ENCODE measurements around the gene SNTB2.
A peak's percentile ranks its signal among the peaks of the same experiment; 100 is the strongest.

The SNTB2 gene

DNA sequence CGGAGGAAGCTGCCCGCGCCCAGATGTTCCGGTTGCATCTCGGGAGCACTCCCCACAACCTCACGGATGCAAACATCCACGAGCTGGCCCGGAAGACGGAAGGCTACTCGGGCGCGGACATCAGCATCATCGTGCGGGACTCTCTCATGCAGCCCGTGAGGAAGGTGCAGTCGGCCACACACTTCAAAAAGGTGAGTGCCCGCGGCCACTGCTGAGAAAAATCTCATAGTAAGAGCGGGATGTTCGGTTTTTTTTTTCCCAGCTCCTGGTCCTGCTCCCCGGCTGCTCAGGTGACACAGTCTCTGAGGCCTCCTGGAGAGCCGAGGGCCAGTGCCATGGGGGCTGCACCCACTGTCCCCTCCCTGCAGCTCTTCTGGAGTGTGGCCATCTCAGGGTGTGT lies 134.1 kb downstream of the SNTB2 start:
- DNase-seq, result no peak

DNA sequence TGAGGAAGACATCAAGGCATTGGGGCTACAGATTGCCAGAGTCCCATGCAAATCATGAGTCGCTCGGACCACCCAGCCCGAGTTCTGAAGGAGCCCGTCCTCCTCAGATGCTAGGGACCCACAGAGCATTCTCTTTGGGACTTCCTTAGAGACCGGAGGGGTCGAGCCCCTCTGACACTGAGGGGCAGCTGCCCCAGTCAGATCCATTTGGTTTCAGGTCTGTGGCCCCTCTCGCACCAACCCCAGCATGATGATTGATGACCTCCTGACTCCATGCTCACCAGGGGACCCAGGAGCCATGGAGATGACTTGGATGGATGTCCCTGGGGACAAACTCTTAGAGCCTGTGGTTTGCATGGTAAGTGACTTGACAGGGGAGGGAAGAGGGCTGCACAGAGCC lies 135.4 kb downstream of the SNTB2 start:
- no peak for DNase-seq

DNA sequence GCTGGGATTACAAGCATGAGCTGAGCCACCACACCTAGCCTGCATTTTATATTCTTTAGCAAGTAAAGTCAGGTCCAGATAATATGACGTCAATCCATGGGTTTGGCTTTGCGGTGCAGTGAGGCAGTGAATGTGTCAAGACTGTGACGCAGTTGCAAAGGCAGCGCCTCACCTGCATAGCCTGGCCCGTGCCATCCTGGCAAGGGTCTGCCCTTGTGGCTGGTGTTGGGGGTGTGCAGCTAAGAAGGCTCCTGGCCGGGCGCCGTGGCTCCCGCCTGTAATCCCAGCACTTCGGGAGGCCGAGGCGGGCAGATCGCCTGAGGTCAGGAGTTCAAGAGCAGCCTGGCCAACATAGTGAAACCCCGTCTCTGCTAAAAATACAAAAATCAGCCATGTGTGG lies 136.5 kb downstream of the SNTB2 start:
- DNase-seq, result no peak

DNA sequence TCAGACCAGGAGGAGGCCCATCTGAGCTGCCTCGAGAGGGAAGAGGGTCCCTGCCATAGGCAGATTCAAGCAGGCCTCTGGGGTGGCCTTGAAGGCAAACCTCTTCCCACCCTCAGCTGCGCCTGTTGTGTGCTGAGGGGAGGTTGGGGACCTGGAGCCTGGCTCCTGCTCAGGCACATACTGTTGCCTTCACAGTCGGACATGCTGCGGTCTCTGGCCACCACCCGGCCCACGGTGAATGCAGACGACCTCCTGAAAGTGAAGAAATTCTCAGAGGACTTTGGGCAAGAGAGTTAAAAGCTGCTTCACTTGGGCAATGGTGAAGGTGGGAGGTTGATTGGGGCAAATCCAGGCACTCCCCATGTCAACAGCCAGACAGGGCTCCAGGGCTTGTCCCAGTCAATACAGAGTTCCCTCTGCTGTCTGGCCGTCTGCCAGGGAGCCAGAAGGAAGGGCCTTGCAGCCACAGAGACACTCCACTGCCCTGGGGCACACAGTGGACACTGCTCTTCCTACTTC lies 137.1 kb downstream of the SNTB2 start:
- no peak for DNase-seq

DNA sequence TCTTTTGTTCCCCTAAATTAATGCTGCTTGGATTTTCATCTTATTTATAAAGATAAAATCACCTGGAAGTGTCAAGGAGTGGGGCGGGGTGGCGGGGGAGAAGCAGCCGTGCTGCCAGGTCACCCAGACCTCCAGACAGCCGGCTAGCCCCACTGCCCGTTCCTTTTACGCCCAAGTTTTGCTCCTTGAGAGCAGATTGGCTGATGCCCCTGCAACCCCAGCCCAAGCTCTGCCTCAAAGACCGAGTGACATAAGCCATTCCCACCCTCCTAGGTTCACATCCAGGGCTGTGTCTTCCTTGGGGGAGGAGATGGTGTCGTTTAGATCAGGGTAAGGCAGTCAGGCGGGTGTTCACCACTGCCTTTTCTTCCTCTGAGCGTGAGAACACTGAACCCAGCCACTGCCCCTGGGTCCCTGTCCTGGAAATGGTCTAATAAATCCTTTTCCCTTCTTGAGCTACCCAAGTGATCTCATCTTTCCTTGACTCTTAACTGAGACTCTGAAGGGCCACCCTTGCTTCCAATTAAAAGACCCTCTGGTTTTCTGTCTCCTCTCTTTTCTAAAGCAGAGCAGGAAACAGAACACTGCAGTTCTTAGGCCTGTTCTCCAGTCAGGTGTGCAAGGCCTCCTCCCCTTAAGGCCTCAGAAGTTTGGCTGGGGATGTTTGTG lies 137.8 kb downstream of the SNTB2 start:
- no peak for DNase-seq

DNA sequence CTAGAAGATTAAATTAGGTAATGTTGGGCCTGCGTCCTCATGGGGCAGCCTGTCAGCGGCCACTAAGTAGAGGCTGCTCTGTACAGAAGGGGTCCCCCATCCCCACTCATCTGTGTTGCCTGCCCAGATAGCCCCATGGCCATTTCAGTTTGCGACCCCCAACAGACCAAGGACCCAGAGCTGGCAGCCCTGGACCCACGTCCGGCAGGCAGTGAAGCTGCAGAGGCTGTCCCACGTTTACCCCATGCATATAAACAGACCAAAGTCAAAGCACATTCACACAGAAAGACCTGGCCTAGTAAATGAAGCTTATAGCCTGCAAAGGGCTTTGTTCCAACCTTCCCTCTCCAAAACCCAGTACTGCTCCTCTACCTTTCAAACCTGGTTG lies 138.8 kb downstream of the SNTB2 start:
- no peak for DNase-seq

DNA sequence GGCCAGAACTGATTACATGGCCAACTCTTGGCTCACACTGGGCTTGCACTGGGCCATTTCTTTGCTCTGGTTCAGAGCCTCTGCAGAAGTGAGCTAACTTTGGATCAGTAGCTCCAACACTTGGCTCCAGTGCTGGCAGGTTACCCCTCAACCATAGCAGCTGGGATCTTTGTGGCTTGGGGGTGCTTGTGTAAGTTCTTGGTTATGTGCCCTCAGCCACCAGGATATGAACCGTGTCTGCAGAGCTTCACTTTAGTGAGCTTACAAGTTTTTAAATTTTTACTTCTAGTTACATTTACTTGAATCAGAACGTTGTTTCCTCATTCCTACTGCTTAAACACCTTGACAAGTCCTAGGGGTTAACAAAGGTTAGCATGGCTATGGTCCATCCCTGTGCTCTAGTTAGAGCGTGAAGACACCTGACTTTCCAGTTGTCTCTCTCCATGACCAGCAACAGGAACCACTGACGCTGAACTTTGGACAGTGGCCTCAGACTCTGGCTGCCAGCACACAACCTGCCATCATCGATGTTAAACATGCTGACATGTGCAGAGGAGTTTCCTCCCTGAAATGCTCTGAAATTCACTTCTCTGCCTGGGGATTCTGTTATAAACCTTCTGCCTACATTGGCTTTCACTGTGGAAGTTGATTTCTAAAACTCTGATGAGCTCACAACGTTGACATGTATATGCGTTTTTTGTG lies 139.4 kb downstream of the SNTB2 start:
- no peak for DNase-seq

DNA sequence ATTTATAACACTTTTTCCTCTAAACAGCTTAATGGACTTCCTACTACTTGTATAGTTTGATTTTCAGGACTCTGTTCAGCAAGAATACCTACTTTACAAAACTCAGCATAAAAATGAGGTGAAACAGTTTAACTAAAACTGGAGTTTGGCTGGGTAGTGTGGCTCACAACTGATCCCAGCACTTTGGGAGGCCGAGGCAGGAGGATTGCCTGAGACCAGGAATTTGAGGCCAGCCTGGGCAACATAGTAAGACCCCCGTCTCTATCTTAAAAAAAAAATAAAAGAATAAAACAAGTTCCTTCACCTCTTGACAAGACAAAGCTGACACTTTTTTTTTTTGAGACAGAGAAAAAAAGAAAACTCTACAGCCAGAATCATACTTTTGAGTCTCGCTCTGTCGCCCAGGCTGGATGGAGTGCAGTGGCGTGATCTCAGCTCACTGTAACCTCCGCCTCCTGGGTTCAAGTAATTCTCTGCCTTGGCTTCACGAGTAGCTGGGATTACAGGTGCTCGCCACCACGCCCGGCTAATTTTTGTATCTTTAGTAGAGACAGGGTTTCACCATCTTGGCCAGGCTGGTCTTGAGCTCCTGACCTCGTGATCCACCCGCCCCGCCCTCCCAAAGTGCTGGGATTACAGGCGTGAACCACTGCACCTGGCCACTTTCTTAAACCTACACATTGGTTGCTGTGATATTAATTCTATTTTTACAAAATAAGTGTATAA lies 140.8 kb downstream of the SNTB2 start:
- DNase-seq, result no peak

DNA sequence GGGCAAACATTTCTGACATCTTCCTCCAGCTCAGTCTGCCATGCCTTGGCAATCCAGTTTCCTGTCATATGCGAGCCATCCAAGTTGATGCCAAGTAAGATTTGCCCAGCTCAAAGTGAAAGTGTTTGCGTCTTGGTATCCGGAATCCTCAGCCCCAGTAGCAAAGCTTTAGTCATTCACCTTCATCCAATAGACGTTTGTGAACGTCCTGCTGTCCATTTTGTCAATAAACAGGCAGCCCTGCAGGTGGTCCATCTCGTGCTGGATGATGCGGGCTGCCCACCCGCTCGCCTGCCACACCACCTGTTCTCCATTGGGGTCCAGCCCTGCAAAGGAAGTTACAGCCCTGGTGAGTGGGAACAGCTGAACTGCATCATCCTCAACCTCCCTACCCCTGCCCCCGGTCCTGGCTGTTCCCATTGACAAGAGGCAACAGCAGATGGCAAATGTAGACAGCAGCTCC lies 141.9 kb downstream of the SNTB2 start:
- no peak for DNase-seq

DNA sequence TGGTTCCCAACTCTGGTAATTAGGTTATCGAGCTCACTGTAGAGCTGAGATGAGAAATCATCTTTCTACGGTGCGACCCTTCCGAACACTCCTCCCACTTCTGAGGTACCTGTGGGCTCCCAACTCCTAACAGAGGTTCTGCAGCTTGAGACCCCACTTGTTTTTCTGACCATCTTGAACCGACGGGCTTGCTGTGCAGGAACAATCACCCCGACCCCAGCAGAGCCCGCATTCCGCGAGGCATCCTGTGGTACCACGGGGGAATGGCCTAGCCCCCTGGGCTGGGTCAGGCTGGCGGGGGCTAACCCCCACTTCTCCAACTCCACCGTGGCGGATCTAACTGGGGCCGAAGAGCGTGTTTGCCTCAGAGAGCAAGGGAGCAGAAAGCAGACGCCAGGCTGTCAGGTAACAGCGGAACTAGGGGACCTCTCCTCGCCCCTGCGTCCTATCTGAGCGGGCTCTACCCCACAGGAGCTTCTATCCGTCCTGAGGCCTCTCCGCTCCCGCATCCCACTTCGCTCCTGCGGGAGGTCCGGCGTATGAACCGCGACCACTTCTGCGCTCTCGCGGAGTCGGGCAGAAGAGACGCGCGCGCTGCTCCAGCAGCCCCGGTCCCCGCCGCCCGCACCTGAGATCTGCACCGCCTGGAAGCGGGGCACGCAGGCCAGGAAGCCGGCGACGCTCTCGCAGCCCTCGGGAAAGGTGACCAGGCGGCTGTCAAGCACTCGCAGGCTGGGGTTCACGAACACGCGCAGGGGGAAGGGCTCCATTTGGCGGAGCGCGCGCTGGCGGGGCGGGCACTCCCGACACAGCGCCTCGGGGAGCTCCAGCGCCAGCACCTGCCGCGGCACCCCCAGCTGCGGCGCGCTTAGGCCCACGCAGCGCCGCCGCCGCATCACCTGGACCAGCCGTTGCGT lies 142.7 kb downstream of the SNTB2 start:
- peak; percentile 54 for DNase-seq

DNA sequence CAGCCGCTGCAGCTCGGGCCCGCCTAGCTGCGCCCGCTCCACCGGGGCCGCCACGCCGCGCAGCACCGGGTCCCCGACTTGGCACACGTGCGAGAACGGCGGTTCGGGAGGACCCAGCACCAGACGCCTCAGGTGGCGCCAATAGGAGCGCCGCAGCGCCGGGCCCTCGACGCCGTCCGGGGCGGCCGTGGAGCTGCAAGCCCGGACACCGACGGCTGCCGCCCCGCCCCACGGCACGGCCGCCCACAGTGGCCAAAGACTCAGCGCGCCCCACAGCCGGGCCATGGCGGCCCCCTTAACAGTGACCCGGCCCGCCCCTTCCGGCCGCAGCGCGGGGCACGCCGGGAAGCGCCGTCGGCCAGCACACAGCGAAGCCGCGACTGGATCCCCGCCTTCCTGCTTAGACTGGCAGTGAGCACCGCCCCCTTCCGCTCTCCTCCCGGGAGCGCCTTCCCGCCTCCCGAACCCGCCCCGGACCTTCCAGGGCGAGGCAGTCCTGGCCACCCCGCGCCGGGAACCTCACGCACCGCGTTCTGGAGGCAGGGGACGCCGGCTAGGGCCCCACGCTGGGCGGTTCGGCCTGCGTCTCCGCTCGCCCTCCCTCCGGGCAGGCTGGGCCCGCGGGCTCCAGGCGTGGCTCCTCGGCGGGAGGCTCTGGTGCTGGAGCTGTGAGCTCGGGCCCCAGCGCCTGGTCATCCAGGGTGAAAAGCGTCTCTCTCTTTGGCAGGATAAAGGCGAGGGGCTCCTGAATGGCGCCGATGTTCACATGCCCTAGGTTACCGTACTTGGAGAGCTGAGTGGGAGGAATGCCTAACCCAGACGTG lies 143.5 kb downstream of the SNTB2 start, which contains the start of gene PDF:
PDF (minus strand) TSS at position 303 of the 824 bp plus-strand sequence; CDS start at position 285, 18 bp downstream.
- DNase-seq, result peak; percentile 69

DNA sequence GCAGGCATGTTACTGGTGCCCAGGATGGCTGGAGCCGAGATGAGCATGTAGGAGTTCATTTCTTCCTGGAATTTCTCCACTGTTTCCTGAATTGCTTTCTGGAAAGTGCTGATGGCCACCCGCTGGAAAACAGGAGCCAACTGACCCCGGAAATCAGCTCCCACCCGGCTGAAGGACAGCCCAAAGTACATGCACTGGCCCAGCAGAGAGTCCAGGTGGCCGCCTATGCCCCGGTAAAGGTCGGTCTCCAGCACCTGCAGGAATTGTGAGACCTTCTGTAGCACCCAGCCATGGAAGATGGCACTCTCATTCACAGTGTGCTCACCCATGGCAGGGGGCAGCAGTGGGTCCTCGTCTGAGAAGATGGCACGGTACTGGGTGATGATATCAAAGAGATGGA lies 147.7 kb downstream of the SNTB2 start:
- no peak for DNase-seq

DNA sequence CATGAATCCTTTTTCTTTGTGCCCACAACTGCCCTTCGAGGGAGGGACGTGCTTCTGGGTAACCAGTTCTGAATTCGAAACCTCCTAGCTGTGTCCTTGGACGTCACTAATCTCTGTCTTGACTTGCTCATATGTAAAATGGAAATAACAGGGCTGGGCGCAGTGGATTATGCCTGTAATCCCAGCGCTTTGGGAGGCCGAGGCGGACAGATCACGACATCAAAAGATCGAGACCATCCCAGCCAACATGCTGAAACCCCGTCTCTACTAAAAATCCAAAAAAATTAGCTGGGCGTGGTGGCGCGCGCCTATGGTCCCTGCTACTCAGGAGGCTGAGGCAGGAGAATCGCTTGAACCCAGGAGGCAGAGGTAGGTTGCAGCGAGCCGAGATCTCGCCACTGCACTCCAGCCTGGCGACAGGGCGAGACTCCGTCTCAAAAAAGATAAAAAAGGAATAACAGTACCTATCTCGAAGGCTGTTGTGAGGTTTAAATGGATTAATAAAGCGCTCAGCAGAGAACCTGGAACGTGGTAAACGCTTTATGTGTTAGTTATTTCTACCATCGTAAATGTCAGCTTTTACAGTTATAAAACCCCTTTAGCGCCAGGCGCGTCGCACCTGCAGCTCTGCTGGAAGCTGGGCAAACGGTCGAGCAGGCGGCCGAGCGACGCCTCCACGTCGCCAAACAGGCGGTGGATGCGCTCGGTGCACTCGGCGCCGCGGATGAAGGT lies 151.8 kb downstream of the SNTB2 start:
- no peak for DNase-seq

DNA sequence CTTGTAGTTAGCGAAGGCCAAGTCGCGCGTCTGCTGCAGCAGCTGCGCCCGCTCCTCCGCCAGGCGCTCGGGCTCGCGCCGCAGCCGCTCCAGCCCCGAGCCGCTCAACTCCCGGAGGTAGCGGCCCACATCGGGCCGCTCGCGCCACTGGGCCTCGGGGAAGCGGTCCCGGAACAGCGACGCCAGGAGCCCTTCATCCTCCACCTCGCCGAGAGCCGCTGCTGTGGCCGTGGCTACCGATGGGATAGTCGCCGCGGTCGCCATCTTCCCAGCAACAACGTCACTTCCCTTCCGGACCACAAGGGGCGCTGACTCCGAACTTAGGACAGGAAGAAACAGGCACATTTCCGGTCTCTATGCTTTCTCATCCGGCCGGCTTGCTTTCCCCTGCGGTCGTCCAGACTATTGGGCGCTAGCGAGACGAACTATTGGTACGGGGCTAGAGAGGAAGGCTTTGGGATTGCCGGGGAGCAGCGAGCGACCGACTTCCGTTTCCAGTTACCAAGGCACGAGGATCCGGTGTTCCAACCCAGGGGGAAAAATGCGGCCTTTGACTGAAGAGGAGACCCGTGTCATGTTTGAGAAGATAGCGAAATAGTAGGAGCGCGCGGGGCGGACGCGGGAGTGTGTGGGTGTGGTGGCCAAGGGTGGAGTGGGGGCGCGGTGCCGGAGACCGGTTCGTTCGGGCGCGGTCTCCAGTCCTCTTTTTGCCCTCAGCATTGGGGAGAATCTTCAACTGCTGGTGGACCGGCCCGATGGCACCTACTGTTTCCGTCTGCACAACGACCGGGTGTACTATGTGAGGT lies 152.5 kb downstream of the SNTB2 start, which contains the start of the genes COG8 and NIP7:
COG8 (minus strand) TSS at position 276 of the 806 bp plus-strand sequence; CDS start at position 264, 12 bp downstream.
NIP7 (plus strand) TSS at position 484 of the 806 bp plus-strand sequence; CDS start at position 542, 58 bp downstream.
- peak; percentile 91 for DNase-seq

DNA sequence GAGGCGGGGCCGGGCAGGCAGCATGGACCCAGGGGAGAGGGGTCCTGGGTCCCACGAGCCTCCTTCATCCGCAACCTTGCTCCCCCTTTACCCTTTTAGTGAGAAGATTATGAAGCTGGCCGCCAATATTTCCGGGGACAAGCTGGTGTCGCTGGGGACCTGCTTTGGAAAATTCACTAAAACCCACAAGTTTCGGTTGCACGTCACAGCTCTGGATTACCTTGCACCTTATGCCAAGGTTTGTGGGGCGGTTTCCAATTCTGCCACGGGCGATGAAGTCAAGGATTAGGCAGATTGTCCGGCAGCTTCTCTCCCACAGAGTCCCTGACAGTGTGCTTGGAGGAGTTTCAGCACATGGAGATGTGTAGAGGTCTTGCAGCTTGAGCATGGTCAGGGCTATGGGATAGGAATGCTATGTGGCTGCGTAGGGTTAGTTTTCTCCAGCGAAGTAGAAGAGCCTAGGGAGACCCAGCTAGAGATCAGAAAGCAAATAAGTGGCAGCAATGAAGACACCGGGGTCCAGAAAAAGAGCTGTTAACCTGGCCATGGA lies 153.2 kb downstream of the SNTB2 start:
- peak; percentile 13 for DNase-seq

DNA sequence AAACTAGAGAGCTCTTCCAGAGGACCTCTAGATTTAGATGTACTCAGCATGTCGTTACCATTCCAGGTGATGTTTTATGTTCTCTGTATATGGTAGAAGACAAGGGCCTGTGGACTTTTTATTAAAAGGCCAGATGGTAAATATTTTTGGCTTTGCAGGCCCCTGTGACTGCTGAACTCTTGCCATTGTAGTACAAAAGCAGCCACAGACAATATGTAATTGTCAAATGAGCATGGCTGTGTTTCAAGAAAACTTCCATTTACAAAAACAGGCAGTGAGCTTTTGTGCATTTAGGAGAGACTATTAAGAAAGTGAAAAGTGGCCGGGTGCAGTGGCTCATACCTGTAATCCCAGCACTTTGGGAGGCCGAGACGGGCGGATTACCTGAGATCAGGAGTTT lies 157.2 kb downstream of the SNTB2 start:
- DNase-seq, result no peak

DNA sequence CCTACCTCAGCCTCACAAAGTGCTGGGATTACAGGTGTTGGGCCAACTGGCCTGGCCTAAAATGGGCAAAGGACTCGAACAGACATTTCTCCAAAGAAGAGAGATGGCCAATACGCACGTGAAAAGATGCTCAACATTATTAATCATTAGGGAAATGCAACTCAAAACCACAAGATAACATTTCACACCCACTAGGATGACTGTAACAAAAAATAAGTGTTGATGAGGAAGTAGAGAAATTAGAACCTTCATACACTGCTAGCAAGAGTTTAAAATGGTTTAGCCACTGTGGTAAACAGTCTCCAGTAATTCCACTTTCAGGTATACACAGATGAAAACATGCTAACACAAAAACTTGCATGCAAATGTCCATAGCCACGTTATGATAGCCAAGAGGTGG lies 159.0 kb downstream of the SNTB2 start:
- no peak for DNase-seq

DNA sequence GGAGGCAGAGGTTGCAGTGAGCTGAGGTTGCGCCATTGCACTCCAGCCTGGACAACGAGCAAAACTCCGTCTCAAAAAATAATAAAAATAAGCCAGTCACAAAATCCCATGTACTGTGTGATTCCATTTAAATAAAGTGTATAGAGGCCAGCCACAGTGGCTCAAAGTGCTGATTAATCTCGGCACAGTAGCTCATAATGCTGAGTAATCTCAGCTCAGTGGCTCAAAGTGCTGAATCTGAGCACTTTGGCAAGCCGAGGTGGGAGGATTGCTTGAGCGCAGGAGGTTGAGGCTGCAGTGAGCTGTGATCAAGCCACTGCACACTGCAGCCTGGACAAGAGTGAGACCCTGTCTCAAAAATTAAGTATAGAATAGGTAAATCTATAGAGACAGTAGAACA lies 159.7 kb downstream of the SNTB2 start:
- no peak for DNase-seq

DNA sequence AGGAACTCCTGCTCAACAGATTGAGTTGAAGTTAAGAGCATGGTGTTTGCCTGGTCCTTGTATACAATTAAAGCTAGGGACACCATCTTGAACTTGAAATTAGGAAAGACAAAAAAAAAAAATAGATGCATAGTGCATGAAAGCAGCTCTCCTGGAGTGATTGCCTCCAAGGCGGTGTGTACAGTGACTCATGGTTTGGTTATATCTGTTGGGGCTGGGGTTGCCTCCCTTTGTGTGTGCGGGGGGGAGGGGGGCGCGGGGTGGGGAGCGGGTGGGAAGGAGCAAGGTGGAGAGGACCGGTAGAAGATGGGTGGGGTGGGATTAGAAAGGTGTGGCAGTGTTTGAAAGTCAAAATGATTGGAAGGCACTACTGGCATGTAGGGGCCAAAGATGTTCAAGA lies 161.3 kb downstream of the SNTB2 start:
- DNase-seq, result no peak
